PC-3 (cell line): ENCODE measurements around the gene FARP1. TPM values are rescaled to one million over a fixed set of nuclear protein-coding genes. Genes with fewer than 3 reads are reported as not detected.

Experiments
- ATAC-seq: fragments of 200-7000 bp; cut with Tn5 transposase; 2 replicates; pipeline ENCODE4 v1.9.1; 2020; ENCODE audit warnings: mild to moderate bottlenecking, moderate library complexity
- BruUV-seq: library from RNA; stranded (reverse); fragments of 400-500 nt; replicated peaks from 2 replicates; lab custom pipeline; 2021; lab: Mats Ljungman, UMichigan
- CTCF ChIA-PET: fragments of 300-600 bp; sonication (Branson Sonifier 250); formaldehyde crosslinking; loops from one replicate; lab custom pipeline; 2022; ENCODE audit warnings: antibody characterized with exemption; lab: Charles Lee
- POLR2A ChIA-PET: fragments of 300-600 bp; sonication (Branson Sonifier 250); formaldehyde crosslinking; loops from one replicate; lab custom pipeline; 2022; ENCODE audit warnings: antibody characterized with exemption; ENCODE audit not compliant: unreplicated experiment; lab: Charles Lee
- DNase-seq: peaks from one replicate; pipeline ENCODE4 v3.0.0-alpha.2; 2015
- H2AFZ ChIP-seq: fragments of 300-600 bp; sonication (generic); 2 replicates; pipeline ENCODE4 v1.6.0; 2016; ENCODE audit warnings: antibody characterized with exemption, low read length
- H3F3A ChIP-seq: fragments of 300-600 bp; sonication (generic); one replicate; pipeline ENCODE4 v1.6.0; 2017; ENCODE audit warnings: antibody characterized with exemption, low read length, control low read depth, mild to moderate bottlenecking; ENCODE audit not compliant: unreplicated experiment
- H3K27ac ChIP-seq: fragments of 300-600 bp; sonication (generic); 2 replicates; pipeline ENCODE4 v1.5.1; 2016; ENCODE audit warnings: mild to moderate bottlenecking, low read length
- H3K27me3 ChIP-seq: fragments of 300-600 bp; sonication (generic); 2 replicates; pipeline ENCODE4 v1.6.1; 2016; ENCODE audit warnings: low read length, mixed read lengths
- H3K36me3 ChIP-seq: fragments of 300-600 bp; sonication (generic); 2 replicates; pipeline ENCODE4 v1.6.1; 2016; ENCODE audit warnings: low read depth, mixed run types, low read length, mixed read lengths
- H3K4me1 ChIP-seq: fragments of 300-600 bp; sonication (generic); 2 replicates; pipeline ENCODE4 v1.5.1; 2016; ENCODE audit warnings: low read length; ENCODE audit not compliant: insufficient read depth
- H3K4me2 ChIP-seq: fragments of 300-600 bp; sonication (generic); 2 replicates; pipeline ENCODE4 v1.6.0; 2016; ENCODE audit warnings: low read length
- H3K4me3 ChIP-seq: fragments of 300-600 bp; sonication (generic); 2 replicates; pipeline ENCODE4 v1.5.1; 2016; ENCODE audit warnings: mild to moderate bottlenecking, low read length, mixed read lengths
- H3K79me2 ChIP-seq: fragments of 300-600 bp; sonication (generic); 2 replicates; pipeline ENCODE4 v1.6.1; 2017; ENCODE audit warnings: low read length, mixed read lengths
- H3K9ac ChIP-seq: fragments of 300-600 bp; sonication (generic); 2 replicates; pipeline ENCODE4 v1.6.0; 2016; ENCODE audit warnings: mild to moderate bottlenecking, low read length
- H3K9me2 ChIP-seq: fragments of 300-600 bp; sonication (generic); replicated peaks from 2 replicates; pipeline ENCODE4 v1.6.1; 2016; ENCODE audit warnings: mixed run types, low read length, mixed read lengths
- H3K9me3 ChIP-seq: fragments of 300-600 bp; sonication (generic); 2 replicates; pipeline ENCODE4 v1.6.1; 2016; ENCODE audit warnings: low read length, mixed read lengths
- H4K20me1 ChIP-seq: fragments of 300-600 bp; sonication (generic); 2 replicates; pipeline ENCODE4 v1.6.1; 2016; ENCODE audit warnings: low read length, mixed read lengths
- EZH2 ChIP-seq: fragments of 300-600 bp; sonication (generic); IDR thresholded peaks from one replicate; pipeline ENCODE4 v1.6.1; 2017; ENCODE audit warnings: antibody characterized with exemption, mild to moderate bottlenecking, low read length; ENCODE audit not compliant: unreplicated experiment
- EZH2phosphoT487 ChIP-seq: fragments of 300-600 bp; sonication (generic); IDR thresholded peaks from 2 replicates; pipeline ENCODE4 v1.6.1; 2018; ENCODE audit warnings: mild to moderate bottlenecking, antibody characterized with exemption, low read length, borderline replicate concordance
- intact Hi-C: fragments of 100-400 bp; cut with micrococcal nuclease; formaldehyde crosslinking; loops from 2 replicates; pipeline ENCODE4 v1.9.0; 2023
- total RNA-seq: library from RNA; depleted of rRNA; stranded (reverse); fragments of >200 nt; gene quantifications from 2 replicates; pipeline ENCODE4 v1.2.3, GENCODE V29; 2014
- TF ChIP-seq, protein P1 (sequence below): fragments of 300-600 bp; sonication (generic); conservative IDR thresholded peaks from 2 replicates; pipeline ENCODE4 v1.5.1; 2017; ENCODE audit warnings: antibody characterized with exemption, low read depth, mild to moderate bottlenecking, low read length

FARP1 gene
- total RNA-seq, 1 experiment from 2014 or later: 18.2 TPM

DNA sequence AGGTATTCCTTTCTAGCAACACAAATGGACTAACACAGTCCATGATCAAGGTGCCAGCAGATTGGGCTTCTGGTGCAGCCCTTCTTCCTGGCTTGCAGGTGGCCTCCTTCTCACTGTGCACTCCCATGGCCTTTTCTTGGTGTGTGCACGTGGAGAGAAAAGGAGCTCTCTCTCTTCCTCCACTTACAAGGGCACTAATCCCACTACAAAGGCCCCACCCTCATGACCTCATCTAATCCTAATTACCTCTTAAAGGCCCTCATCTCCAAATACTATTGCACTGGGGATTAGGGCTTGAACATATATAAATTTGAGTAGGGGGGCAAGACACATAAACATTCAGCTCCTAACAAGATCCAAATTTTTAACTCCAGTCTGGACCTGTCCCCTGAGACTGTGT lies 19.7 kb upstream of the FARP1 start:
- no peak for ATAC-seq
- no peak for TF ChIP-seq EZH2
- no peak for TF ChIP-seq EZH2phosphoT487
- TF ChIP-seq, protein P1, sequence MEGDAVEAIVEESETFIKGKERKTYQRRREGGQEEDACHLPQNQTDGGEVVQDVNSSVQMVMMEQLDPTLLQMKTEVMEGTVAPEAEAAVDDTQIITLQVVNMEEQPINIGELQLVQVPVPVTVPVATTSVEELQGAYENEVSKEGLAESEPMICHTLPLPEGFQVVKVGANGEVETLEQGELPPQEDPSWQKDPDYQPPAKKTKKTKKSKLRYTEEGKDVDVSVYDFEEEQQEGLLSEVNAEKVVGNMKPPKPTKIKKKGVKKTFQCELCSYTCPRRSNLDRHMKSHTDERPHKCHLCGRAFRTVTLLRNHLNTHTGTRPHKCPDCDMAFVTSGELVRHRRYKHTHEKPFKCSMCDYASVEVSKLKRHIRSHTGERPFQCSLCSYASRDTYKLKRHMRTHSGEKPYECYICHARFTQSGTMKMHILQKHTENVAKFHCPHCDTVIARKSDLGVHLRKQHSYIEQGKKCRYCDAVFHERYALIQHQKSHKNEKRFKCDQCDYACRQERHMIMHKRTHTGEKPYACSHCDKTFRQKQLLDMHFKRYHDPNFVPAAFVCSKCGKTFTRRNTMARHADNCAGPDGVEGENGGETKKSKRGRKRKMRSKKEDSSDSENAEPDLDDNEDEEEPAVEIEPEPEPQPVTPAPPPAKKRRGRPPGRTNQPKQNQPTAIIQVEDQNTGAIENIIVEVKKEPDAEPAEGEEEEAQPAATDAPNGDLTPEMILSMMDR: no peak
- intact Hi-C loops: no loop called here

DNA sequence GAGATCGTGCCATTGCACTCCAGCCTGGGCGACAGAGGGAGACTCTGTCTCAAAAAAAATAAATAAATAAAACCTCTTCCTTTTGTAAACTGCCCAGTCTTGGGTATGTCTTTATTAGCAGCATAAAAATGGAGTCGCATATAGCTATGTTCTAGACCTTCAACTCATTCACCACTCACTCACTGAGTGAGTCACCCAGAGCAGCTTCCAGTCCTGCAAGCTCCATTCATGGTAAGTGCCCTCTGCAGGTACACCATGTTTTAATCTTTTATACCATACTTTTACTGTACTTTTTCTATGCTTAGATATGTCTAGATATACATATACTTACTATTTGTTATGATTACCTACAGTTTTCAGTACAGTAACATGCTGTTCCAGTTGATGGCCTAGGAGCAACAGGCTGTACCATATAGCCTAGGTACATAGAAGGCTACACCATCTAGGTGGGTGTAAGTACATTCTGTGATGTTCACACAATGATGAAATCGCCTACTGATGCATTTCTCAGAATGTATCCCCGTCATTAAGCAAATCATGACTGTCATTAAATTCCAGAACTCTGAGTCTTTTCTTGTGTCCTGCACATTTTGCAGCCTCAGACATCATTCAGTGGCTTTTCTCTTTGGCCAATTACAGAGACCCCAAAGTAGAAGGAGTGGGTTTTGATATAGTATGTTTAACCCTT lies 13.7 kb upstream of the FARP1 start:
- no peak overlapping the region for H3K4me3 ChIP-seq
- DNase-seq (peak; percentile 35), ATAC-seq (peak; percentile 58)
- no TSS peak for BruUV-seq
- H3K9ac ChIP-seq: no peak overlapping the region
- intact Hi-C loops: no loop called here
- ChIA-PET CTCF (interaction anchor here (1.0 kb wide), 1 partner anchor 95 kb away, joined by 4 read pairs; no protein-coding TSS in a partner anchor), POLR2A (no interaction called here)
- H3K27ac ChIP-seq: no peak overlapping the region
- H3K9me3 ChIP-seq: no peaks in the 10 kb centered on the region
- no peaks in the 10 kb centered on the region for H3K36me3 ChIP-seq
- no peak overlapping the region for H2AFZ ChIP-seq
- H3K4me2 ChIP-seq: no peak overlapping the region
- no peaks in the 10 kb centered on the region for H3K4me1 ChIP-seq
- H3K27me3 ChIP-seq: no peaks in the 10 kb centered on the region
- no peak for TF ChIP-seq EZH2
- TF ChIP-seq, protein P1: peak; percentile 23; the same call in 1 of the 2 replicates
- no peaks in the 10 kb centered on the region for H3K9me2 ChIP-seq
- H3K79me2 ChIP-seq: no peaks in the 10 kb centered on the region
- H3F3A ChIP-seq: no peaks in the 10 kb centered on the region
- H4K20me1 ChIP-seq: no peaks in the 10 kb centered on the region

More for the DNA sequence above, 19.7 kb upstream of the FARP1 start:
- BruUV-seq: no TSS peak
- Histone ChIP-seq H3K36me3 (no peaks in the 10 kb centered on the region), H3K9me3 (no peaks in the 10 kb centered on the region), H3K9me2 (no peaks in the 10 kb centered on the region), H3K27ac (no peak overlapping the region), H3K4me1 (no peaks in the 10 kb centered on the region), H3K4me2 (no peak overlapping the region), H3K27me3 (no peaks in the 10 kb centered on the region), H4K20me1 (no peaks in the 10 kb centered on the region), H3K4me3 (no peak overlapping the region), H2AFZ (no peak overlapping the region), H3K79me2 (no peaks in the 10 kb centered on the region), H3K9ac (no peak overlapping the region), H3F3A (no peaks in the 10 kb centered on the region)
- POLR2A ChIA-PET: no interaction called here
- CTCF ChIA-PET: no interaction called here
- DNase-seq: no peak

DNA sequence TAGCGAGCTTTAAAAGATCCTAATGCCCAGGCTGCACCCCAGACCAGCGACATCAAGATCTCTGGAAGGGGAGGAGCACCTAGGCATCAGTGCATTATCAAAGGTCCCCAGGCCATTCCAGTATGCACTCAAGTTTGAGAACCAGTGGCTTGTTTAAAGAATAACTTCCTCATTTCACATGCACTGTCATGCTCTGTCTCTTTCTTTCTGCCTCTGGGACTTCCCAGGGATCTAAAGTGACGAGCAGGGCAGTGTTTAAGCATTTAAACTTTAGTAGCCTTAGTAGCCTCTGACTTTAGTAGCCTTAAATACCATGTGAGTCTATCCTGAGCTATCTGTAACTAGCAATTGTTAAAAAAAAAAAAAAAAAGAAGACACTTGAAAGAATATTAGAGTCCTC lies 8.9 kb upstream of the FARP1 start:
- H3K4me2 ChIP-seq: no peak overlapping the region
- ChIA-PET CTCF (no interaction called here), POLR2A (no interaction called here)
- intact Hi-C loops: no loop called here
- no peaks in the 10 kb centered on the region for H3K4me1 ChIP-seq
- no peak overlapping the region for H3K27ac ChIP-seq
- no peak overlapping the region for H2AFZ ChIP-seq
- H3K9me3 ChIP-seq: no peaks in the 10 kb centered on the region
- ATAC-seq: no peak
- no TSS peak for BruUV-seq
- H3K27me3 ChIP-seq: no peaks in the 10 kb centered on the region
- H3K36me3 ChIP-seq: no peaks in the 10 kb centered on the region
- H3K9me2 ChIP-seq: no peaks in the 10 kb centered on the region
- no peak overlapping the region for H3K9ac ChIP-seq
- H3F3A ChIP-seq: no peaks in the 10 kb centered on the region
- TF ChIP-seq, protein P1: no peak
- no peak for DNase-seq
- no peaks in the 10 kb centered on the region for H3K79me2 ChIP-seq
- no peaks in the 10 kb centered on the region for H4K20me1 ChIP-seq
- no peak overlapping the region for H3K4me3 ChIP-seq
